Measurements from ENCODE around the gene MTFR1L. TPM values are rescaled to one million over a fixed set of nuclear protein-coding genes. Genes with fewer than 3 reads are reported as not detected.

Gene MTFR1L
- polyA plus RNA-seq, 2 of the 4 experiments (the other 2 are of a cell fraction), result 26.1 TPM

DNA sequence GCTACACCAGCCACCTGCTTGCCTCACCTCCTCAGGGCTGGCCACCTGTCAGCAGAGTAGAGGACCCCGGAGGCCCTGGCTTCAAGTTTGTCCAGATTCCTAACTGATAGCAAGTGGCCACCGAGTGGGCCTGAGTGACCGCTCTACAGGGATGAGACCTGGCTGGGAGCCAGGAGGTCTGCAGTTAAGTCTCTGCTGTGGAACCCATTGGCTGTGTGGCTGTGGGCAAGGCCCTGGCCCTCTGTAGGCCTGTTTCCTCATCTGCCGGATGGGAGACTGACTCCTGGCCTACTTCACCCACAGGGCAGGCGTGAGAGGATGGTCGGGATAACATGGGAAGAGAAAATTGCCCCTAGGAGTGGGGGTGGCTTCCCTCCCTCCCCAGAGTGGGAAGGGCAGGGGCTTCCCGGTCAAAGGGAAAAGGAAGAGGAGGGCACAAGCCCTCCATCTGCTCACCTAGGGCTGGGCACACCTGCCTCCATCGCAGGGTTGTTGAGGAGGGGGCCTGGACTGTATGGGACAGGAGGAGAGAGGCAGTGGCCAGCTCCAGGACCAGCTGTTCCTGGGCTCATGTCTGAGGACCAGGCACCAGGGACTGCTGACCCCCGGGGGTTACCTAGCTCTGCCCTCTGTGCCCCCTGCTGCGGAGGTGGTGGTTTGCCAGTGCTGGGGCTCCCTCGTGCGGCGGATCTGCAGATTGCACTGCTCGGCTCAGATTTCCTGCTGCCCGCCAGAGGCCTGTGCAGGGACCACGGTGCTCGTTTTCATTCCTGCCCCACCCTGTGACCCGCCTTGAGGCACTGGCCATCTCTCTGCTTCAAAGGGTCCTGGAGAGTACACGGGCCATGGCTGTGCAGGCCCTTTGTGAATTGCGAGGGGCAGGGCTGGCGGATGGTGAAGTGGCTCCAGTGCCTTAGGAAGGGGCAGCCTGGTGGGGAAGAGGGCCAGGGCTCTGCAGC lies 9.1 kb upstream of the MTFR1L start:
- TF ChIP-seq RAD21 (conservative IDR thresholded peaks at IDR 0.05 in 1 of 2, IDR thresholded peaks at IDR 0.05 in 1 of 2), result peak; percentile 86 to 89
- TF ChIP-seq, protein P1, sequence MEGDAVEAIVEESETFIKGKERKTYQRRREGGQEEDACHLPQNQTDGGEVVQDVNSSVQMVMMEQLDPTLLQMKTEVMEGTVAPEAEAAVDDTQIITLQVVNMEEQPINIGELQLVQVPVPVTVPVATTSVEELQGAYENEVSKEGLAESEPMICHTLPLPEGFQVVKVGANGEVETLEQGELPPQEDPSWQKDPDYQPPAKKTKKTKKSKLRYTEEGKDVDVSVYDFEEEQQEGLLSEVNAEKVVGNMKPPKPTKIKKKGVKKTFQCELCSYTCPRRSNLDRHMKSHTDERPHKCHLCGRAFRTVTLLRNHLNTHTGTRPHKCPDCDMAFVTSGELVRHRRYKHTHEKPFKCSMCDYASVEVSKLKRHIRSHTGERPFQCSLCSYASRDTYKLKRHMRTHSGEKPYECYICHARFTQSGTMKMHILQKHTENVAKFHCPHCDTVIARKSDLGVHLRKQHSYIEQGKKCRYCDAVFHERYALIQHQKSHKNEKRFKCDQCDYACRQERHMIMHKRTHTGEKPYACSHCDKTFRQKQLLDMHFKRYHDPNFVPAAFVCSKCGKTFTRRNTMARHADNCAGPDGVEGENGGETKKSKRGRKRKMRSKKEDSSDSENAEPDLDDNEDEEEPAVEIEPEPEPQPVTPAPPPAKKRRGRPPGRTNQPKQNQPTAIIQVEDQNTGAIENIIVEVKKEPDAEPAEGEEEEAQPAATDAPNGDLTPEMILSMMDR (IDR thresholded peaks at IDR 0.05), result peak; percentile 74
- TF ChIP-seq EP300 (IDR thresholded peaks at IDR 0.05), result no peak
- TF ChIP-seq FOSB (CRISPR knock-in tag; IDR thresholded peaks at IDR 0.05), result no peak
- no peak for TF ChIP-seq ZNF302 (CRISPR knock-in tag; IDR thresholded peaks at IDR 0.05)
- TF ChIP-seq SMC3 (IDR thresholded peaks at IDR 0.05), result peak; percentile 70
- DNase-seq (ENCODE audit: low read depth in 1 of 2, low spot score in 1 of 2) (peak; percentile 44 to 54), ATAC-seq (peak; percentile 70 to 85), FAIRE-seq (no peak)
- ChIA-PET POLR2A (interaction anchor here (0.6 to 1.7 kb wide), 3 partner anchors 11 to 563 kb away, joined by 3 to 6 read pairs (median 4); partner anchors contain the start of genes RSRP1 and SELENON), CTCF (interaction anchor here (0.6 to 4.4 kb wide), 32 partner anchors 9 to 571 kb away, joined by 3 to 21 read pairs (median 3); partner anchors contain the start of genes MACO1, MTFR1L, PAFAH2 and SELENON)
- Histone ChIP-seq H3K4me3 (no peak overlapping the region), H3K27ac (no peak overlapping the region), H3K4me1 (no peaks in the 10 kb centered on the region), H3K4me2 (no peak overlapping the region), H3K9me3 (no peaks in the 10 kb centered on the region)
- WGBS (ENCODE audit: missing lambda C conversion rate), result 65% methylated on average over 10 of the region's 21 CpGs

- TF ChIP-seq NR3C1 (IDR thresholded peaks at IDR 0.05) (no peak), MYC (IDR thresholded peaks at IDR 0.05; ENCODE audit: borderline replicate concordance, low read length) (no peak), POLR2A (IDR thresholded peaks at IDR 0.05; ENCODE audit: low read length) (no peak), HDAC2 (IDR thresholded peaks at IDR 0.05) (no peak), EHF (CRISPR knock-in tag; IDR thresholded peaks at IDR 0.05) (no peak)
- H3K4me2 ChIP-seq, result no peak overlapping the region
- WGBS (ENCODE audit: missing lambda C conversion rate), result 82% methylated on average over 5 of the region's 13 CpGs
- DNase-seq (ENCODE audit: low read depth in 1 of 2, low spot score in 1 of 2) (no peak), FAIRE-seq (no peak), ATAC-seq (no peak)
- H3K4me3 ChIP-seq, result no peak overlapping the region
- H3K9me3 ChIP-seq, result no peaks in the 10 kb centered on the region
- H3K4me1 ChIP-seq, result no peaks in the 10 kb centered on the region
- POLR2A ChIA-PET, result interaction anchor here (1.0 kb wide), 1 partner anchor 564 kb away, joined by 4 read pairs; the partner anchor contains the start of gene RSRP1
- CTCF ChIA-PET, result interaction anchor here (0.7 to 4.4 kb wide), 13 partner anchors 10 to 230 kb away, joined by 3 to 21 read pairs (median 3); partner anchors contain the start of genes PAFAH2 and SELENON
- H3K27ac ChIP-seq, result no peak overlapping the region
Observed at GRCh38 chr1:25811384-25812082, 8.2 kb upstream of the MTFR1L start.

GRCh38 chr1:25813071-25813733 lies 6.6 kb upstream of the MTFR1L start:
- TF ChIP-seq HES2 (IDR thresholded peaks at IDR 0.05), result no peak
- TF ChIP-seq CBX2 (IDR thresholded peaks at IDR 0.05; ENCODE audit: borderline replicate concordance, low read depth), result no peak
- no peak for TF ChIP-seq ZFP36 (IDR thresholded peaks at IDR 0.05; ENCODE audit: borderline replicate concordance, partially characterized antibody)
- TF ChIP-seq FOSL2 (IDR thresholded peaks at IDR 0.05), result no peak
- no peak for TF ChIP-seq FOSL2 (CRISPR knock-in tag; IDR thresholded peaks at IDR 0.05)
- TF ChIP-seq HMGXB4 (CRISPR knock-in tag; IDR thresholded peaks at IDR 0.05; ENCODE audit: borderline replicate concordance), result no peak
- TF ChIP-seq GATA3 (IDR thresholded peaks at IDR 0.05; ENCODE audit: borderline replicate concordance), result no peak
- TF ChIP-seq JUN (IDR thresholded peaks at IDR 0.05), result no peak
- TF ChIP-seq FOSB (CRISPR knock-in tag; IDR thresholded peaks at IDR 0.05), result no peak
- TF ChIP-seq E2F6 (IDR thresholded peaks at IDR 0.05; ENCODE audit: borderline replicate concordance, low read depth), result no peak

More at GRCh38 chr1:25813071-25813733, 6.6 kb upstream of the MTFR1L start:
- Histone ChIP-seq H3K4me2 (no peak overlapping the region), H3K4me1 (no peaks in the 10 kb centered on the region), H3K9me3 (no peaks in the 10 kb centered on the region), H3K4me3 (no peak overlapping the region), H3K27ac (no peak overlapping the region)
- no peak for FAIRE-seq
- CTCF ChIA-PET, result interaction anchor here (1.3 to 1.4 kb wide), 2 partner anchors 32 to 203 kb away, joined by 3 to 4 read pairs; no protein-coding TSS in a partner anchor
- 84% methylated on average over 11 of the region's 11 CpGs for WGBS (ENCODE audit: missing lambda C conversion rate)
- no peak for ATAC-seq
- POLR2A ChIA-PET, result no interaction called here
- DNase-seq (ENCODE audit: low read depth in 1 of 2, low spot score in 1 of 2), result no peak
